ENCODE results near the gene SLC35E4. TPM values are rescaled to one million over a fixed set of nuclear protein-coding genes. Genes with fewer than 3 reads are reported as not detected.
"Not testable (repeated sequence)": the region's sequence is repeated elsewhere in the genome, so short reads cannot be mapped to it uniquely, and the experiment has no call there.

SLC35E4 gene, protein sequence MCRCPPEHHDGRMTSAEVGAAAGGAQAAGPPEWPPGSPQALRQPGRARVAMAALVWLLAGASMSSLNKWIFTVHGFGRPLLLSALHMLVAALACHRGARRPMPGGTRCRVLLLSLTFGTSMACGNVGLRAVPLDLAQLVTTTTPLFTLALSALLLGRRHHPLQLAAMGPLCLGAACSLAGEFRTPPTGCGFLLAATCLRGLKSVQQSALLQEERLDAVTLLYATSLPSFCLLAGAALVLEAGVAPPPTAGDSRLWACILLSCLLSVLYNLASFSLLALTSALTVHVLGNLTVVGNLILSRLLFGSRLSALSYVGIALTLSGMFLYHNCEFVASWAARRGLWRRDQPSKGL
- total RNA-seq, result 1 to 10 TPM; 1.8 to 1.9 TPM

DNA sequence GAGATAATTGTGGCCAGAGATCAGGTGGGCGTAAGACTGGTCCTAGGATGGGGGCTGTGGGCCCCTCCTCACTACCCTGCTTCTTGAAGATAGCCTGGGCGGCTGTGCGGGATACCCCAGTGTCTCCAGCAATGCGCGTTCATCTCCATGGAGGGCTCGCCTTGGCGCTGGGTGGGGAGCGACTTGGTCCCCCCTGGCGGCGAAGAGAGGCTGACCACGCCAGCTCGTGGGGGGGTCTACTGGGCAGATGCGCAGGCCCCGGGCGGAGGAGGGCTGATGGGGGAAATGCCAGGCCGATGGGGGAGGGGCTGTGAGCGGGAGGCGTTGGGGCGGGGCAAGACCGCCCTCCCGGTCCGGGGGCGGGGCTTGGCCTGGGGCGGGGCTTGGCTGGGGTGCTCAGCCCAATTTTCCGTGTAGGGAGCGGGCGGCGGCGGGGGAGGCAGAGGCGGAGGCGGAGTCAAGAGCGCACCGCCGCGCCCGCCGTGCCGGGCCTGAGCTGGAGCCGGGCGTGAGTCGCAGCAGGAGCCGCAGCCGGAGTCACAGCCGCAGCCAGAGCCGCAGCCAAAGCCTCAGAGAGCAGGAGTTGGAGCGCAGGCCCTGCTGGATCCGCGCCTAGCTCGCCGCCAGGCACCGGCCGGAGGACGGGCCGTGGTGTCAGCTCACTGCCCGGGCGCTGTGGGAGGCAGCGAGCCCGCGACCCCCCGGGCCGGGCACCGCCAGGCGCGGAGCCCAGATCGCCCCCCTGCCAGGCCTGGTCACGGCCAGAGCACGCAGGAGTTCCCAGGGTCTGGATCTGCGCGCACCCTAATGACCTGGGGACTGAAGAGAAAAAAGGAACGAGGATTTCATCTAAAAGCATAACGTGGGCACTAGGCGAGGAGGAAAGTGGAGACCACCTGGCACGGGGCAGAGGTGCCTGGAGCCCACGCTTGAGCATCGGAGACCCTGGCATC lies at the start of gene SLC35E4:
SLC35E4 (plus strand) TSS at position 509 of the 953 bp plus-strand sequence. CDS start 670 bp downstream, outside the sequence.
- ATAC-seq, result peak; percentile 89
- Mint-ChIP-seq H3K27ac (peak within 1 kb of the TSS; percentile 86), H3K36me3 (ENCODE audit: low read depth) (peaks cover 9% of the 10 kb centered on the region), H3K4me3 (peak within 1 kb of the TSS; percentile 76), H3K4me1 (ENCODE audit: low read depth) (peaks cover 18% of the 10 kb centered on the region), H3K9me3 (ENCODE audit: insufficient read depth) (no peaks in the 10 kb centered on the region), H3K27me3 (ENCODE audit: low read depth) (no peaks in the 10 kb centered on the region)
- DNase-seq, result peak; percentile 95
- ChIA-PET CTCF (interaction anchor here (0.7 to 4.5 kb wide), 37 partner anchors 8 to 702 kb away, joined by 3 to 179 read pairs (median 5); partner anchors contain the start of genes DUSP18, RNF185 and TCN2), POLR2A (interaction anchor here (0.6 to 2.4 kb wide), 9 partner anchors 14 to 452 kb away, joined by 3 to 16 read pairs (median 3); partner anchors contain the start of gene DUSP18)

DNA sequence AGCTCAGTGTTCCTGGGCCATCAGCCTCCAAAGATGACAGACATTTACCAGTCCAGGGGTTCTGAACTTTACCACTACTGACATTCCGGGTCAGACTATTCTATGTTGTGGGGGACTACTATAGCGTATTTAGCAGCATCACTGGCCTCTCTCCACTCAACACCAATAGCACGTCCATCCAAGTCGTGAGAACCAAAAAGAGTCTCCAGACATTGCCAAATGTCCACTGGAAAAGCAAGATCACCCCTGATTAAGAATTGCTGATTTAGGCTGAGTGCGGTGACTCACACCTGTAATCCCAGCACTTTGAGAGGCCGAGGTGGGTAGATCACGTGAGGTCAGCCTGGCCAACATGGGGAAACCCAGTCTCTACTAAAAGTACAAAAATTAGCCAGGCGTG lies 49.2 kb upstream of the SLC35E4 start:
- Mint-ChIP-seq H3K9me3 (ENCODE audit: insufficient read depth) (no peaks in the 10 kb centered on the region), H3K4me1 (ENCODE audit: low read depth) (no peaks in the 10 kb centered on the region), H3K27me3 (ENCODE audit: low read depth) (no peaks in the 10 kb centered on the region), H3K27ac (no peak overlapping the region), H3K36me3 (ENCODE audit: low read depth) (peaks cover 38% of the 10 kb centered on the region), H3K4me3 (no peak overlapping the region)
- ChIA-PET CTCF (no interaction called here), POLR2A (no interaction called here)
- ATAC-seq (no peak), DNase-seq (no peak)

DNA sequence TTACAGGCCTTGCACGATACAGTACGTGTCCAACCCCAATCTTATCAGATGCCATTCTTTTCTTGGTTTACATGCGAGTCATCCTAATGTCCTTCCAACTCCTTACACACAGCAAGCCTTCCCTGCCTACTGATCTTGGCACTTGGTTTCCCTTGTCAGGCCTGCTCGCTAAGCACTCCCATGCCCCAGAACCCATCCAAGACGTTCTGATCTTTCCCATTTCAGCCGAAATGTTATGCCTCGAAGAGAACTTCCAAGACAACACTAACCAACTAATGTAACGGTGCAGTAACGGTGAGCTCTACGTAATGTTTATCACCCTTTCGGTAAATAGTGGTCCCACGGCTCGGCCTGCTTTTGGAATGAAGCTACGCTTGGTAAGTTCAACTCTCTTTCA lies 44.4 kb upstream of the SLC35E4 start:
- no peak overlapping the region for H3K27ac Mint-ChIP-seq
- H3K27me3 Mint-ChIP-seq (ENCODE audit: low read depth), result peaks cover 4% of the 10 kb centered on the region
- H3K4me1 Mint-ChIP-seq (ENCODE audit: low read depth), result no peaks in the 10 kb centered on the region
- DNase-seq, result peak; percentile 26
- H3K4me3 Mint-ChIP-seq, result no peak overlapping the region
- peaks cover 18% of the 10 kb centered on the region for H3K36me3 Mint-ChIP-seq (ENCODE audit: low read depth)
- ATAC-seq, result no peak
- POLR2A ChIA-PET, result interaction anchor here (0.9 to 1.4 kb wide), 4 partner anchors 10 to 1071 kb away, joined by 3 to 5 read pairs (median 4); partner anchors contain the start of gene PISD
- H3K9me3 Mint-ChIP-seq (ENCODE audit: insufficient read depth), result no peaks in the 10 kb centered on the region
- CTCF ChIA-PET, result interaction anchor here (0.6 to 4.1 kb wide), 4 partner anchors 10 to 43 kb away, joined by 3 to 24 read pairs (median 4); partner anchors contain the start of gene TCN2

DNA sequence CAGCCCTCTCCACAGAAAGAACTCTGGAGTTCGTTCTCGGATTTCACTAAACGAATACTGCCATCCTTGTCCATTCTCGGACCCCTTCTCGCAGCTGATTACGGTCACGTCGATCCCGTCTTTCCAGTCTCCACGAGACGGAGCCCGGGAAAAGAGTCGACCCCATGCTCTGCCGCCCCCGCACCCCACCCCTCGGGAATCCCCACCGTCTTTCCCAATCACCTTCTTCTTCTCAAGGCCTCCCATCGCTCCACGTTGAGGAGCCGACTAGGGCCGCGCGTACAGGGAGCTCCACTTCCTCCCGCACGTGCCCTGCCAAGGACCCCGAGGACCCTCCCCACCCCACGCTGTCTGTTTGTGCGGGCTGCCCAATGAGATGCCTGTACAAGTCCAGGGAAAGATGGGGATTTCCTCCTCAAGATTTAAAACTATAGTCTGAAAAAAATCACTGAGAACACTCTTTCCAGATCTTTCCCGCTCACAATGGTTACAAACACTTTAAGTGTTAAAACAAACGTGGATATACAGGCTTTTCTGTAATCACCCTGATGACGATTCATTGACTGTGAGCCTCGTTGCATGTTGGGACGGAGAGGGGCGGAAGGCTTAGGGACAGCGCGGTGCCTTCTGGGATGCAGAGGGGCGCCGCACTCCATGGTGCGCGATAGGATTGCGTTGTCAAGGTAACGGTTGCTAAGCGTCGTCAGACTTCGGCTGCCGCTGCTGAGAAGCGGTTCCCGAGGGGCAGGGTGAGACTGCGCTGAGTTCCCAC lies 43.8 kb upstream of the SLC35E4 start, which contains the start of gene PES1:
PES1 (minus strand) TSS at position 323 of the 772 bp plus-strand sequence; CDS start at position 246, 77 bp downstream.
- no peaks in the 10 kb centered on the region for H3K9me3 Mint-ChIP-seq (ENCODE audit: insufficient read depth)
- peaks cover 4% of the 10 kb centered on the region for H3K27me3 Mint-ChIP-seq (ENCODE audit: low read depth)
- ChIA-PET POLR2A (interaction anchor here (0.9 to 1.4 kb wide), 4 partner anchors 9 to 1070 kb away, joined by 3 to 5 read pairs (median 4); partner anchors contain the start of gene PISD), CTCF (interaction anchor here (0.6 to 4.1 kb wide), 4 partner anchors 9 to 42 kb away, joined by 3 to 24 read pairs (median 5); partner anchors contain the start of gene TCN2)
- peaks cover 14% of the 10 kb centered on the region for H3K36me3 Mint-ChIP-seq (ENCODE audit: low read depth)
- ATAC-seq (peak; percentile 97), DNase-seq (peak; percentile 97)
- H3K4me1 Mint-ChIP-seq (ENCODE audit: low read depth), result no peaks in the 10 kb centered on the region
- no peak within 1 kb of the TSS for H3K4me3 Mint-ChIP-seq
- H3K27ac Mint-ChIP-seq, result no peak within 1 kb of the TSS

- H3K36me3 Mint-ChIP-seq (ENCODE audit: low read depth); H3K4me3 Mint-ChIP-seq; DNase-seq; H3K9me3 Mint-ChIP-seq (ENCODE audit: insufficient read depth); H3K4me1 Mint-ChIP-seq (ENCODE audit: low read depth); ATAC-seq; H3K27me3 Mint-ChIP-seq (ENCODE audit: low read depth); H3K27ac Mint-ChIP-seq: not testable (repeated sequence)
- POLR2A ChIA-PET, result interaction anchor here (0.9 kb wide), 1 partner anchor 166 kb away, joined by 4 read pairs; no protein-coding TSS in a partner anchor
- CTCF ChIA-PET, result interaction anchor here (1.3 to 4.1 kb wide), 3 partner anchors 10 to 42 kb away, joined by 5 to 24 read pairs (median 6); partner anchors contain the start of gene TCN2
Observed at GRCh38 chr22:30592360-30592713, 43.2 kb upstream of the SLC35E4 start.

DNA sequence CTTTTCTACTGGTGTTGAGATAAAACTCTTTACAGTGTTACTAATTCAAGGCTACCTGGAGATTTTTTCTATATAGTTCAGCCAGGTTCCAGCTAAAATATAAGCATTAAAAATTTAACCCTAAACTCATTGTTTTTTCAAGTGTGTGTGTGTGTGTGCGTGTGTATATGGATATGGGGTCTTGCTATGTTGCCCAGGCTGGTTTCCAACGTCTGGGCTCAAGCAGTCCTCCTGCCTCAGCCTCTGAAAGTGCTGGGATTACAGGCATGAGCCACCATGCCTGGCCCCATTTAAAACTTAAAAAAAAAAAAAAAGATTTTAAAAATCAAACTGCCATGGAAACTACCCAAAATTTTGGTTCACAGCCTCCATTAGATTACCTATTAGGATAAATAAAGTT lies 39.4 kb upstream of the SLC35E4 start:
- DNase-seq (no peak), ATAC-seq (no peak)
- Mint-ChIP-seq H3K4me1 (ENCODE audit: low read depth) (no peaks in the 10 kb centered on the region), H3K36me3 (ENCODE audit: low read depth) (no peaks in the 10 kb centered on the region), H3K4me3 (no peak overlapping the region), H3K27me3 (ENCODE audit: low read depth) (peaks cover 4% of the 10 kb centered on the region), H3K27ac (no peak overlapping the region), H3K9me3 (ENCODE audit: insufficient read depth) (no peaks in the 10 kb centered on the region)
- ChIA-PET POLR2A (no interaction called here), CTCF (interaction anchor here (1.6 kb wide), 1 partner anchor 10 kb away, joined by 5 read pairs; the partner anchor contains the start of gene TCN2)

- H3K4me1 Mint-ChIP-seq (ENCODE audit: low read depth), result no peaks in the 10 kb centered on the region
- no peak for DNase-seq
- no peak overlapping the region for H3K27ac Mint-ChIP-seq
- no peak for ATAC-seq
- no peaks in the 10 kb centered on the region for H3K36me3 Mint-ChIP-seq (ENCODE audit: low read depth)
- no peak overlapping the region for H3K4me3 Mint-ChIP-seq
- peaks cover 4% of the 10 kb centered on the region for H3K27me3 Mint-ChIP-seq (ENCODE audit: low read depth)
- CTCF ChIA-PET, result interaction anchor here (2.1 kb wide), 1 partner anchor 10 kb away, joined by 10 read pairs; the partner anchor contains the start of gene TCN2
- POLR2A ChIA-PET, result no interaction called here
- H3K9me3 Mint-ChIP-seq (ENCODE audit: insufficient read depth), result no peaks in the 10 kb centered on the region
Observed at GRCh38 chr22:30596886-30597285, 38.7 kb upstream of the SLC35E4 start.

GRCh38 chr22:30598986-30599385 lies 36.6 kb upstream of the SLC35E4 start:
- H3K9me3 Mint-ChIP-seq (ENCODE audit: insufficient read depth), result no peaks in the 10 kb centered on the region
- no peaks in the 10 kb centered on the region for H3K36me3 Mint-ChIP-seq (ENCODE audit: low read depth)
- H3K27me3 Mint-ChIP-seq (ENCODE audit: low read depth), result no peaks in the 10 kb centered on the region
- DNase-seq (no peak), ATAC-seq (no peak)
- H3K27ac Mint-ChIP-seq, result no peak overlapping the region
- ChIA-PET CTCF (no interaction called here), POLR2A (no interaction called here)
- no peak overlapping the region for H3K4me3 Mint-ChIP-seq
- no peaks in the 10 kb centered on the region for H3K4me1 Mint-ChIP-seq (ENCODE audit: low read depth)

DNA sequence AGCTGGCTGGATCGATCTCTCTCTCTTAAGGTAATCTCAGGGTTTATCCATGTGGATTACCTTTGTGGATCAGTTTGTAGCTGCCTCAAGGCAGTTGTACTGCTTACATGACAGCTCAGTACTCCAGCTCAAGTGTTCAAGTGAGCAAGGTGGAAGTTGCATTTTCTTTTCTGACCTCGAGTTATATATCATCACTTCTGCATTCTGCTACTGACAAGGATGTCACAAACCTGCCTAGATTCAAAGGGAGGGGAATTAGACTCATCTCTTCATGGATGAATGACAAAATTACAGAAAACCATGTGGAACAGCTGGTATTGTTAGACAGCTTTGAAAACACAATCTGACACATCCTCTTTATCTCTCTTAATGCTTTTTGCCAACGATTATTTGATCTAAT lies 34.7 kb upstream of the SLC35E4 start:
- H3K36me3 Mint-ChIP-seq (ENCODE audit: low read depth), result no peaks in the 10 kb centered on the region
- CTCF ChIA-PET, result interaction anchor here (0.8 to 1.5 kb wide), 4 partner anchors 9 to 102 kb away, joined by 3 to 7 read pairs (median 4); partner anchors contain the start of gene PES1
- H3K4me3 Mint-ChIP-seq, result no peak overlapping the region
- peaks cover 7% of the 10 kb centered on the region for H3K4me1 Mint-ChIP-seq (ENCODE audit: low read depth)
- ATAC-seq (no peak), DNase-seq (no peak)
- no peaks in the 10 kb centered on the region for H3K27me3 Mint-ChIP-seq (ENCODE audit: low read depth)
- no peak overlapping the region for H3K27ac Mint-ChIP-seq
- no peaks in the 10 kb centered on the region for H3K9me3 Mint-ChIP-seq (ENCODE audit: insufficient read depth)
- POLR2A ChIA-PET, result interaction anchor here (1.1 kb wide), 1 partner anchor 9 kb away, joined by 3 read pairs; the partner anchor contains the start of gene PES1

GRCh38 chr22:30601464-30601863 lies 34.1 kb upstream of the SLC35E4 start:
- POLR2A ChIA-PET, result interaction anchor here (1.1 kb wide), 1 partner anchor 10 kb away, joined by 3 read pairs; the partner anchor contains the start of gene PES1
- ATAC-seq (no peak), DNase-seq (no peak)
- H3K27me3 Mint-ChIP-seq (ENCODE audit: low read depth), result no peaks in the 10 kb centered on the region
- H3K4me1 Mint-ChIP-seq (ENCODE audit: low read depth), result peaks cover 13% of the 10 kb centered on the region
- no peaks in the 10 kb centered on the region for H3K36me3 Mint-ChIP-seq (ENCODE audit: low read depth)
- no peaks in the 10 kb centered on the region for H3K9me3 Mint-ChIP-seq (ENCODE audit: insufficient read depth)
- H3K27ac Mint-ChIP-seq, result no peak overlapping the region
- CTCF ChIA-PET, result interaction anchor here (0.6 to 1.5 kb wide), 8 partner anchors 9 to 552 kb away, joined by 3 to 7 read pairs (median 4); partner anchors contain the start of gene PES1
- no peak overlapping the region for H3K4me3 Mint-ChIP-seq
